HUDEP-2 (cell line): ENCODE results near the gene DLK2.
"Not testable (repeated sequence)": the region's sequence is repeated elsewhere in the genome, so short reads cannot be mapped to it uniquely, and the experiment has no call there.

ENCODE experiments used
- DNase-seq, 76 experiments: peaks; one replicate each; lab custom pipeline; 2025; ENCODE audit not compliant: unreplicated experiment in 76 of 76; lab: John Stamatoyannopoulos, UW

The DLK2 gene

DNA sequence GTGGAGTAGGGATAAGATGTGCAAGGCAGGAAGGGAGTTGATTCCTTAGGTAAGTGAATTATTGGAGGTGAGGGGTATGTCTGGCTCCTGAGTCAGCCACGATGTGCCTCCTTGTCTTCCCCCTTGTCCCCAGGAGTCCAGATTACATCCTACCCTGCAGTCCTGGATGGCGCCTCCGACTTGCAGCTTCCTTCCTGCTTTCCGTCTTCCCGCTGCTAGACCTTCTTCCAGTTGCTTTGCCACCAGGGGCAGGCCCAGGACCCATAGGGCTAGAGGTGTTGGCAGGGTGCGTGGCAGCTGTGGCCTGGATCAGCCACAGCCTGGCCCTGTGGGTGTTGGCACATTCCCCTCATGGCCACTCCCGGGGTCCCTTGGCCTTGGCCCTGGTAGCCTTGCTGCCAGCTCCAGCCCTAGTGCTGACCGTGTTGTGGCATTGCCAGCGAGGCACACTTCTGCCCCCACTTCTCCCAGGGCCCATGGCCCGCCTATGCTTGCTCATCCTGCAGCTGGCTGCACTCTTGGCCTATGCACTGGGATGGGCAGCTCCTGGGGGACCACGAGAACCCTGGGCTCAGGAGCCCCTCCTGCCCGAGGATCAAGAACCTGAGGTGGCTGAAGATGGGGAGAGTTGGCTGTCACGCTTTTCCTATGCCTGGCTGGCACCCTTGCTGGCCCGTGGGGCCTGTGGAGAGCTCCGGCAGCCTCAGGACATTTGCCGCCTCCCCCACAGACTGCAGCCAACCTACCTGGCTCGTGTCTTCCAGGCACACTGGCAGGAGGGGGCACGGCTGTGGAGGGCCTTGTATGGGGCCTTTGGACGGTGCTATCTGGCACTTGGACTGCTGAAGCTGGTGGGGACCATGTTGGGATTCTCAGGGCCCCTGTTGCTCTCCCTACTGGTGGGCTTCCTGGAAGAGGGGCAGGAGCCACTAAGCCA lies 23.1 kb downstream of the DLK2 start:
- DNase-seq, result no peak

DNA sequence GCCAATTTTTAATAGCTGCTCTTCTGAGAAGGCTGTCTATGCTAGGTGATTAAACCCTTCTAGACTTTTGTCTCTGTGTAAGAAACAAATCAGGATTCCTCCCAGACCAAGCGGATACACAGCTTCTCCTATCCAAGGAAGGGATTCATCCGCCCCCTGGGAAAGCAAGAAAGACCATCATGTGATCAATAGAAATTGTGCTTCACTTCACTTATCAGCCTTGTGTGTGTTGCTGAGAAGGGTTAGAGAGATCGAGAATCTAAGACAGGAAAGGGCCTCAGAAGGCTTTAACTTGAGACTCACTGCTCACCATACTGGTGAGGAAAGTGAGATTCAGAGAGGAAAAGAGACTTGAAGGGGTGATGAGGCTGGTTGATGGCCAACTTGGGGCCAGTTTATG lies 26.5 kb downstream of the DLK2 start:
- DNase-seq, result no peak

DNA sequence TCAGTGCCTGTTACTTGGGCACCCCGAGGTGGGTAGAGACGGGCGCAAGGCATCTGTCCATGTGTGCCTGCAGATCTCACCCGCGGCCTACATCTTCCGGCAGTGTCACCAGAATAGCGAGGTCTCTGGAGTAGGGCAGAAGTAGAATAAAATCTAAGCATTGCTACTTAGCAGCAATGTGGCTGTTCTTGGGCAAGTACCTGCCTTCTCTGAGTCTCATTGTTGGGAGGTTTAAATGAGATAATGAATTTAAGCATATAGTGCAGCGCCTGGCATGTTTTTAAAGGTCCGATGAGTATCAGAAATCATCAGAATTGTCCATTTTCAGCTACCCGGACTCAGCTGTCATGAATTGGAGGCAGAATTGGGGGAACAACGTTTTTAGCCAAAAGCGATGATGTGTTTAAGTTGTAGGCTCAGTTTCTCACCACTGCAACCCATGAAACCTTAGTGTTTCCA lies 27.2 kb downstream of the DLK2 start:
- peak in 11 of 76 experiments; percentile 39 to 67 (median 54) for DNase-seq

DNA sequence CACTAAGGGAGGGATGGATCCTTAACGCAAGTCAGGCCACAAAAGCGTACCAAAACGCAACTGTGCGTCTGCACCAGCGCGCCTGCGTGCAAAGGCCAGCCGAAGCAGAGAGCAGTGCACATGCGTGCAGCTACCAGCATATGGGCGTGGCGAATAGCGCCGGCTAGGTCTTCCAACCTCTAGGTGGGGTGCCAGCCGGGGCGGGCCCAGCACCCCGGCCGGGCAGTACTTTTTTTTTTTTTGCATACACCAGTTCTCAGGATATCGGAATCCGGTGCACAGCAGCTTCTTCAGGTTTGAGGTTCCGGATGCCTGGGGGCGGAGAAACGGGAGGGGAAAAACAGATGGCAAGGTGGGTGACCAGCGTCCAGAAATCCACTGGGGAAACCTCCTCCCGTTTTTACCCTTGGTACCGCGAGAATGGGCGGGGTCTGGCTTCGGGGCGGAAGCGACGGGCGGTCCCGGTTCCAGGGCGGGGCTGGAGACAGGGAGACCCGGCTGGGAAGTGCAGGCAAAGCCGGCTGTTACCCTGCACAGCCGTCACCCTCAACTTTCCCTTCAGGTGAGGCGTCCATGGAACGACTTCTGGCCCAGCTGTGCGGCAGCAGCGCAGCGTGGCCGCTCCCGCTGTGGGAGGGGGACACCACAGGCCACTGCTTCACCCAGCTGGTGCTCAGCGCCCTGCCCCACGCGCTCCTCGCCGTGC lies 27.8 kb downstream of the DLK2 start, which contains the start of gene ABCC10:
TSS of gene ABCC10 (plus strand) at position 136 of the 706 bp plus-strand sequence. CDS start at position 574, 438 bp downstream.
- DNase-seq, result peak in 75 of 76 experiments; percentile 74 to 100 (median 96)

DNA sequence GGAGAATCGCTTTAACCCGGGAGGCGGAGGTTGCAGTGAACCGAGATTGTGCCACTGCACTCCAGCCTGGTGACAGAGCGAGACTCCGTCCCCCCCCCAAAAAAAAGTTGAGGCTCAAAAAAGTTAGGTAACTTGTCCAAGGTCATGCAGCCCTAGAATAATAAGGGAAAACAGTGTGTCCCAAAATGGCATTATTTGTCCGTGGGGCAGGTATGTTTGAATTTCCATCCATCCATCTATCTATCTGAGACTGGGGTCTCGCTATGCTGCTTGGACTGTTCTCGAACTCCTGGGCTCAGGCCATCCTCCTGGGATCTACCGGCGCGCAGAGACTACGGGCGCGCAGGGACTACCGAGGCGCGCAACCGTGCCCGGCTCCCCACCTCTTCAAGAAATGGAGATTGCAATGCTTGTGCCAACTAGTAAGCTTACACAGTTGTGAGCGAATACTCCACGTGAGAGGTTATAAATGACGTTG lies 28.4 kb downstream of the DLK2 start:
- DNase-seq, result no peak

DNA sequence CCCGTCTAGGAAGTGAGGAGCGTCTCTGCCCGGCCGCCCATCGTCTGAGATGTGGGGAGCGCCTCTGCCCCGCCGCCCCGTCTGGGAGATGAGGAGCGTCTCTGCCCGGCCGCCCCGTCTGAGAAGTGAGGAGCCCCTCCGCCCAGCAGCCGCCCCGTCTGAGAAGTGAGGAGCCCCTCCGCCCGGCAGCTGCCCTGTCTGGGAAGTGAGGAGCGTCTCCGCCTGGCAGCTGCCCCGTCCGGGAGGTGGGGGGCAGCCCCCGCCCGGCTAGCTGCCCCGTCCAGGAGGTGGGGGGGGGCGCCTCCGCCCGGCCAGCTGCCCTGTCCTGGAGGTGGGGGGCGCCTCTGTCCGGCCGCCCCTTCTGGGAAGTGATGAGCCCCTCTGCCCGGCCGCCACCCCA lies 30.3 kb downstream of the DLK2 start:
- DNase-seq, result not testable (repeated sequence)

DNA sequence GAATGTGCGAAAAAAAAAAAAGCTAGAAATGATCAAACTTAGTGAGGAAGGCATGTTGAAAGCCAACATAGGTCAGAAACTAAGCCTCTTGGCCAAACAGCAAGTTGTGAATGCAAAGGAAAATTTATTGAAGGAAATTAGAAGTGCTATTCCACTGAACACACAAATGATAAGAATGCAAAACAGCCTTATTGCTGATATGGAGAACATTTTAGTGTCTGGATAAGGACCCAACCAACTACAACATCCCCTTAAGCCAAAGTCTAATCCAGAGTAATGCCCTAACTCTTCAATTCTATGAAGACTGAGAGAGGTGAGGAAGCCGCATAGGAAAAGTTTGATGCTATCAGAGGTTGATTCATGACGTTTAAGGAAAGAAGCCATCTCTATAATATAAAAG lies 33.5 kb downstream of the DLK2 start:
- no peak for DNase-seq

DNA sequence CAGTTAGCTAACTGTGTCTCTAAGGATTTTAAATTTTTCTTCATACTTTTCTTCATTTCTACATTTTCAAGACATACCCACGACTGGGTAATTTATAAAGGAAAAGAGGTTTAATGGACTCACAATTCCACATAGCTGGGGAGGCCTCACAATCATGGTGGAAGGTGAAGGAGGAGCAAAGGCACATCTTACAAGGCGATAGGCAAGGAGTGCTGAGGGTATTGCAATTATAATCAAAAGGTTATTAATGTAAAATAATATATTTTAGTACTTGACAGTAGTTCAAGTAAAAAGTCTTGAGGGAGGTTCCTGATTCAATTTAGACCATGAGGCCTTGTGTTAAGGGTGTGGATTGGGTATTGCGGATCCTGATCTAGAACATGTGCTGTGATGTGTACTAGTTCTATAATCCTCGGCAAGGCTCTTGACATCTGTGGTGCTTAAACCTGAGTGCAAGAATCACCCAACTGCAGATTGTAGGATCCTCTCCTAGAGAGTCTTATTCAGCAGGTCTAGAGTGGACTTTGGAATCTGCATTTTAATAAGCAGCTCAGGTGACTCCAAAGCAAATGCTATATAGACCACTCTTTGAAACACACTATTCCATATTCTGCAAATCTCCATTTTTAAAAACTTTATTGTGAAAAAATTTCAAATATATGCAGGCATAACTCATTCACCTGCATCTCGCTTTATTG lies 35.2 kb downstream of the DLK2 start:
- DNase-seq, result no peak

DNA sequence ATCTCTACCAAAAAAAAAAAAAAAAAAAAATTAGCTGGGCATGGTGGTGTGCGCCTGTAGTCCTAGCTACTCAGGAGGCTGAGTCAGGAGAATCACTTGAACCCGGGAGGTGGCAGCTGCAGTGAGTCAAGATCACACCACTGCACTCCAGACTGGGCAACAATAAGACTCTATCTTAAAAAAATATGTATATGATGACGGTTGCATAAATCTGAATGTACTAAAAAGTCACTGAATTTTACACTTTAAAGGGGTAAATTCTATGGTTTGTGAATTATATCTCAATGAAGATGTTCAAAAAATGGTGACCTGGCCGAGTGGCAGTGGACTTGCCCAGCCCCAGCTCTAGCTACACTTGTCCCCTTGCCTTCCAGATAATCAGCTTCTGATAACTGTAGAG lies 38.4 kb downstream of the DLK2 start:
- DNase-seq, result no peak

DNA sequence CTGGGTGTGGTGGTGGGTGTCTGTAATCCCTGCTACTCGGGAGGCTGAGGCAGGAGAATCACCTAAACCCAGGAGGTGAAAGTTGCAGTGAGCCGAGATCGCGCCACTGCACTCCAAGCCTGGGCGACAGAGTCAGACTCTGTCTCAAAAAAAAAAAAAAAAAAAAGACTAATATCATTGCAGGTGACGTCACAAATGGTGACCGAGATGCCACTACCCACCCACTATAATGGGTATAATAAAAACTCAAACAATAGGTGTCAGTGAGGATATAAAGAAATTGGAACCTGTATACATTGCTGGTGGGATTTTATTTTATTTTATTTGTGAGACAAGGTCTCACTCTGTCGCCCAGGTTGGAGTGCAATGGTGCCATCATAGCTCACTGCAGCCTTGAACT lies 40.1 kb downstream of the DLK2 start:
- not testable (repeated sequence) for DNase-seq

DNA sequence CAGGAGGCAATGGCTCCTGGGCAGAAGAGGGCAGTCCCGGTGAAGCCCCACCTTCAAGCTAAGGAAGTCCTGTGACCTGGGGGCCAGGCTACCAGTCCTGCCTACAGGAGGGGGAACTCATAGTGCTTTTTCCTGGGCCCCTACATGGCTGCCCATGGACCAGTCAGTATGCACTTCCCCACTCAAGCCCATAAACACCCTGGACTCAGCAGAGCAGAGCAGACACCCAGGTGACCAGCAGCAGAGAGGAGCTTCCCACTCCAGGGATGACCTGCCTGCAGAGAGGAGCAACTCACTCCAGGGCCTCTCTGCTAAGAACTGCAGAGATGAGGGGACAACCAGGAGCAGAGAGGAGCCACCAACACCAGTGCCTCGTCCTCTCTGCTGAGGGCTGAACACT lies 42.3 kb downstream of the DLK2 start:
- DNase-seq, result no peak

DNA sequence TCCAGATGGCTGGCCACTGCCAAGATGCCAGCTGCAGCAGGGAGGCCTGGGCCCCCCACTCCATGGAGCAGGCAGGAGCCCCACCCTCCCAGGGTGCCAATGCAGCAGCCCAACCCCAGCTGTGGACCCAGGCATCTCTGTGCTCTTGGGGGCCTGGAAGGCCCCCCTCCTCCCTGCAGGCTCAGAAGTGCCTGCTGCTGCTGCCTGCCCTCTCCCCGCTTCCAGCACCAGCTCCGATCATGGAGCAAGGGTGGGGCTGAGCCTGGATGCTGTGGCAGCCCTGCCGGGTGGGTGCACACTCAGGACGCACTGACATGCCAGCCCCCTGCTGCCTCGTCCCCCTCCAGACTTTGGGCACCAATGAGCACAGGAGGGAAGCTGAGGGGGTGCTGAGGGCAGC lies 42.8 kb downstream of the DLK2 start:
- no peak for DNase-seq

DNA sequence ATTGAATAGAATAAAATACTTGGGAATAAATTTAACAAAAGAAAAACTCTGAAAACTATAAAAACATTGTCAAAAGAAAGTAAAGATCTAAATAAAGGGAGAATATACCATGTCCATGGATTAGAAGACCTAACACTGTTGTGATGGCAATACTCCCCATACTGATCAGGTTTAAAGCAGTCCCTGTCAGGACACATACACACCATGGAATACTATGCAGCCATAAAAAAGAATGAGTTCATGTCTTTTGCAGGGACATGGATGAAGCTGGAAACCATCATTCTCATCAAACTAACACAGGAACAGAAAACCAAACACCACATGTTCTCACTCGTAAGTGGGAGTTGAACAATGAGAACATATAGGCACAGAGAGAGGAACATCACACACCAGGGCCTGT lies 44.6 kb downstream of the DLK2 start:
- not testable (repeated sequence) for DNase-seq

DNA sequence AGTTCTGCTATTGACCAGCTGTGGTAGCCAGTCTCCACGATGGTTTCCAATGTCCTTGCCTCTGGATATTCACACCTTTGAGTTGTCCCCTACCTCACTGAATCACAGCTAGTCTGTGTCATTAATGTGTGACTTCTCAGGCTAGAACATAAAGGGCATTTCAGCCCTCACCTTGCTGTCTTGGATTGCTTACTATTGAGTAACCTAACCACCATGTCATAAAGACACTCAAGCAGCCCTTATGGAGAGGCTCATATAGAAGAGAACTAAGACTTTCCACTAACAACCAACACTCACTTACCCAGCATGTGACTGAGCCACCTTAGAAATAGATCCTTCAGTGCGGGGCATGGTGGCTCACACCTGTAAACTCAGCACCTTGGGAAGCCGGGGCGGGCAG lies 47.1 kb downstream of the DLK2 start:
- no peak for DNase-seq

DNA sequence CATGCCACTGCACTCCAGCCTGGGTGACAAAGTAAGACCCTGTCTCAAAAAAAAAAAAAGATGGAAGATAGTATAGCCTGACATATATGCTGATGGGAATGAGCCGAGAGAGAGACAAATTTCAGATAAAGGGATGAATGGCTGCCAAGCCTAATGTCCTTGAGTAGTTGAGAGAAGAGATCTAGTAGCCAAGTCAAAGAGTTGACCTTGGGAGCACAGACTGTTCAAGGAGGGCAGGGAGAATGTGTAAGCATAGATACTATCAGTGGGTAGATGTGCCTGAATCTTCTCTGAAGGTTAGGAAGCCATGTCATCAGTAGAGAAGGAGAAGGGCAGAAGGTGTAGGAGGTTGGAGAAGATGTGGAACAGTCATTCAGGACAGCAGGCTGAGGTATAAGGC lies 48.1 kb downstream of the DLK2 start:
- no peak for DNase-seq

DNA sequence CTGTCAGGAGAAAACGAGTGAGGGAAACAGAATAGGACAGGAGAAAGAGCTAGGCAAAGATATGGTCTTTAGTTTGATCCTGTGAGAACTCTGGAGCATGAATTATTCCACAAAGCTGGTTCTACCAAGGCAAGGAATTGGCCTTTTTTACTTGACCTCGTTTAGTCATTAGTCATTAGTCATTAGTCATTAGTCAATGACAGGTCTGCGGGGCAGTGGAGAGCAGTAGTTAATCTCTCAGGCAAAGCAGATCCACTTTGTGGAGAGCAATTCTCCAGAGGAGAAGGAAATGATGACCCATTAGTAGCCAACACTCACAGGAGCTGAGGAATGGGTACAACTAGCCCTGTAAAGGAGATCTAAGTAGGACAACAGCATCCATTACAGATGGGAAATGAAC lies 50.0 kb downstream of the DLK2 start:
- no peak for DNase-seq

DNA sequence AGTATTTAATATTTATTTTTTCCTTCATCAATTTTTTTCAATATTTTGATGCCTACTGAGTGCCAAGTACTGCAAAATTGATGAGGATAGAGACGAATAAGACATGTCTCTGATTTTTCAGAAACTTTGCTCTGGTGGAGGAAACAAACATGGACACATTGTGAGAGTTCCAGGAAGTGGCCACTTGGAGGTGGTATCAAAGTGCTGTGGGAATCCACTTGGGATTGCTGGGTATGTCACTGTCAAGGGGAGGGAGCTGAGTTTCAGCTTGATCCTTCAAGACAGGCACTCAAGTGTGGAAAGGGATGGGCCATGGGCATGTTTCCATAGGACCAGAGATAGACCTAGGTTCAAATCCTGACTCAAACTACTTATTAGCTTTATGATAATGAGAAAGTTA lies 52.5 kb downstream of the DLK2 start:
- no peak for DNase-seq

DNA sequence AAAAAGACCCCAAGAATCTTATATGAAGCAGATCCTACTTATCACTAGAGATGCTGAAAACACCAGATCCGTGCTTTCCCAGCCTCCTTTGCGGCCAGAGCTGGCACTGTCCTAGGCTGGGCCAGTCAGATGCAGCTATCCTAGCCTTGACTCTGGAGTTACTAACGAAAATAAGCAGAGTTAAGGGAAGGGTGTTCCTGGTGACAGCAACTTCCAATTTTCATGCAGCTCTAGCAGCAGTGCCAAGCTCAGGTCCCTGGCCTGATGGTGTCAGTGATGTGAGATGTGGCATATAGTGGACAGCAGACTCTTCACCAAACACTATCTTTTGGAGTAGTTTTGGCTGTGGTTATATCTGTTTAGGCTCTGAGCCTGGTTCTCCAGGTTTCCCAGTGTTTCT lies 53.6 kb downstream of the DLK2 start:
- DNase-seq, result no peak
